Measurements from ENCODE around the gene ALDOB. TPM values are rescaled to one million over a fixed set of nuclear protein-coding genes. Genes with fewer than 3 reads are reported as not detected.

The ALDOB gene
- total RNA-seq, 1 experiment from 2014 or later, result 0.67 TPM

- no peak for TF ChIP-seq CTCF (IDR thresholded peaks at IDR 0.05)
- no peak for TF ChIP-seq SIN3A (IDR thresholded peaks at IDR 0.05; ENCODE audit: borderline replicate concordance, insufficient read depth, low read depth, low read length)
- no peak for TF ChIP-seq POLR2AphosphoS5 (IDR thresholded peaks at IDR 0.05; ENCODE audit: low read depth, low read length)
- no peak for TF ChIP-seq TCF7L2 (IDR thresholded peaks at IDR 0.05; ENCODE audit: low read depth, low read length)
- TF ChIP-seq REST (IDR thresholded peaks at IDR 0.05; ENCODE audit: insufficient read depth in 1 of 2, low read depth in 2 of 2, low read length in 1 of 2), result no peak
- CTCF ChIA-PET, result no interaction called here
- H3K36me3 ChIP-seq (ENCODE audit: control insufficient read depth, insufficient read depth, low read length), result no peaks in the 10 kb centered on the region
- no peaks in the 10 kb centered on the region for H3K9me3 ChIP-seq (ENCODE audit: control insufficient read depth, insufficient read depth, low read depth, low read length)
- no peak overlapping the region for H3K4me3 ChIP-seq (ENCODE audit: low read depth in 2 of 2, low read length in 2 of 2)
- H3K27me3 ChIP-seq (ENCODE audit: control insufficient read depth, insufficient read depth, low read length), result peaks cover 5% of the 10 kb centered on the region; the same call in 1 of the 2 replicates
- H3K27ac ChIP-seq (ENCODE audit: low read length), result no peak overlapping the region
- no peaks in the 10 kb centered on the region for H3K4me1 ChIP-seq (ENCODE audit: control insufficient read depth, insufficient read depth, low read length)
- no TSS peak for BruUV-seq (replicated peaks)
- no peak for DNase-seq (ENCODE audit: low read depth, low spot score)
- intact Hi-C loops (cut with micrococcal nuclease; ENCODE audit: unreplicated experiment), result no loop called here
- in situ Hi-C loops (cut with HindIII; ENCODE audit: low pct_unique_long_range_greater_than_20kb, low sequenced_read_pairs), result no loop called here
- POLR2A ChIA-PET, result no interaction called here
- no peak for ATAC-seq
Observed at GRCh38 chr9:101433229-101433628, 2.3 kb downstream of the ALDOB start.

- ATAC-seq, result no peak
- BruUV-seq (replicated peaks), result no TSS peak
- Histone ChIP-seq H3K9me3 (ENCODE audit: control insufficient read depth, insufficient read depth, low read depth, low read length) (no peaks in the 10 kb centered on the region), H3K27me3 (ENCODE audit: control insufficient read depth, insufficient read depth, low read length) (peaks cover 7% of the 10 kb centered on the region; the same call in 1 of the 2 replicates), H3K4me1 (ENCODE audit: control insufficient read depth, insufficient read depth, low read length) (no peaks in the 10 kb centered on the region), H3K27ac (ENCODE audit: low read length) (no peak overlapping the region), H3K36me3 (ENCODE audit: control insufficient read depth, insufficient read depth, low read length) (no peaks in the 10 kb centered on the region), H3K4me3 (ENCODE audit: low read depth in 2 of 2, low read length in 2 of 2) (no peak overlapping the region)
- intact Hi-C loops (cut with micrococcal nuclease; ENCODE audit: unreplicated experiment) (no loop called here), in situ Hi-C loops (cut with HindIII; ENCODE audit: low pct_unique_long_range_greater_than_20kb, low sequenced_read_pairs) (no loop called here)
- no peak for TF ChIP-seq TCF7L2 (IDR thresholded peaks at IDR 0.05; ENCODE audit: low read depth, low read length)
- TF ChIP-seq REST (IDR thresholded peaks at IDR 0.05; ENCODE audit: insufficient read depth in 1 of 2, low read depth in 2 of 2, low read length in 1 of 2), result no peak
- TF ChIP-seq POLR2AphosphoS5 (IDR thresholded peaks at IDR 0.05; ENCODE audit: low read depth, low read length), result no peak
- TF ChIP-seq SIN3A (IDR thresholded peaks at IDR 0.05; ENCODE audit: borderline replicate concordance, insufficient read depth, low read depth, low read length), result no peak
- no peak for TF ChIP-seq CTCF (IDR thresholded peaks at IDR 0.05)
- DNase-seq (ENCODE audit: low read depth, low spot score), result no peak
- ChIA-PET CTCF (no interaction called here), POLR2A (no interaction called here)
Observed at GRCh38 chr9:101432740-101433139, 2.8 kb downstream of the ALDOB start.

Data from Panc1 (cell line).